Ovary (tissue), 9 donors: Measurements from ENCODE around the gene TLX3. TPM values are rescaled to one million over a fixed set of nuclear protein-coding genes. Genes with fewer than 3 reads are reported as not detected.

Source experiments
- DNase-seq, 5 donors: peaks; one replicate each; pipeline ENCODE4 v3.0.0-alpha.2; 2019 to 2020
- H3K27ac ChIP-seq, 2 donors: fragments of 200-600 bp; one replicate each; pipeline versions ENCODE4 v1.5.1 to v1.8.0; 2019 to 2022
- H3K27me3 ChIP-seq: fragments of 200-600 bp; one replicate; pipeline ENCODE4 v1.8.0; 2022
- H3K36me3 ChIP-seq: fragments of 200-600 bp; sonication (generic); one replicate; pipeline ENCODE4 v1.5.1; 2019
- H3K4me1 ChIP-seq: one replicate; pipeline ENCODE4 v1.8.1; 2013; ENCODE audit warnings: mild to moderate bottlenecking, moderate library complexity; ENCODE audit not compliant: insufficient read depth
- H3K4me3 ChIP-seq: fragments of 200-600 bp; sonication (generic); one replicate; pipeline ENCODE4 v1.5.1; 2017
- H3K9me3 ChIP-seq, 2 donors: fragments of 200-600 bp in 1 of 2; sonication (generic) in 1 of 2; one replicate each; pipeline versions ENCODE4 v1.5.1 to v1.8.1; 2013 to 2019; ENCODE audit warnings: mild to moderate bottlenecking in 1 of 2, moderate library complexity in 1 of 2
- EP300 ChIP-seq: sonication (generic); formaldehyde crosslinking; IDR thresholded peaks from one replicate; pipeline ENCODE4 v1.6.1; 2017; ENCODE audit warnings: antibody characterized with exemption
- POLR2A ChIP-seq: fragments of 450-650 bp; IDR thresholded peaks from one replicate; pipeline ENCODE4 v1.6.1; 2017; ENCODE audit warnings: antibody characterized with exemption, mild to moderate bottlenecking, moderate library complexity
- WGBS, 3 donors: extraction: QIAGEN DNeasy Blood & Tissue Kit in 1 of 3; methylation state at CpG; one replicate each; pipeline versions ENCODE4 v1.1.5 to v1.1.7; 2013 to 2017; 5-methylcytosine and 5-hydroxymethylcytosine counted together
- intact Hi-C, 4 donors: fragments of 100-400 bp; cut with DNase I; formaldehyde crosslinking; loops; one replicate each; pipeline versions ENCODE4 v1.11.0 to v1.15.1; 2022 to 2023
- polyA plus RNA-seq, 2 donors: library from polyadenylated mRNA; stranded (reverse); fragments of 200-250 nt in 1 of 2; fragments of 350-450 nt in 1 of 2; fragmentation: Illumina TruSeq in 1 of 2; extraction: RNeasy Lipid Tissue Mini Kit (QIAGEN cat#74804) in 1 of 2; gene quantifications; one replicate each; pipeline ENCODE4 v1.2.3, GENCODE V29; 2013 to 2014
- total RNA-seq, 7 donors: library from RNA; depleted of rRNA in 2 of 7; stranded (reverse); fragments of >200 nt in 2 of 7; fragmentation: NEBNext Ultra II Directional in 3 of 7; extraction: Animal tissue kit (Norgen Biotek cat#: 25700) in 3 of 7; gene quantifications; one replicate each; pipeline versions ENCODE4 v1.1.0 to v1.2.4, GENCODE V29; 2016 to 2023
- TF ChIP-seq, protein P1 (sequence below), 3 donors: fragments of 450-650 bp in 2 of 3; fragments of 200-600 bp in 1 of 3; IDR thresholded peaks; one replicate each; pipeline versions ENCODE4 v1.5.1 to v1.8.0; 2016 to 2022; ENCODE audit warnings: antibody characterized with exemption in 3 of 3, mild to moderate bottlenecking in 1 of 3
- donor health status: DM: no; HTN: no; CAD: no; lungs with moderate emphysema.
- donor health status: DM: no; HTN: no; CAD: no.
- donor health status: Bipolar disorder and iron deficiency.
- donor health status: DM: yes; HTN: yes; CAD: no.
- donor health status: DM: no; HTN: no; CAD: no.
- donor health status: DM: yes; HTN: yes; CAD: no.

The TLX3 gene
- total and polyA plus RNA-seq, 9 donors = 0.05 TPM; not detected in 8

DNA sequence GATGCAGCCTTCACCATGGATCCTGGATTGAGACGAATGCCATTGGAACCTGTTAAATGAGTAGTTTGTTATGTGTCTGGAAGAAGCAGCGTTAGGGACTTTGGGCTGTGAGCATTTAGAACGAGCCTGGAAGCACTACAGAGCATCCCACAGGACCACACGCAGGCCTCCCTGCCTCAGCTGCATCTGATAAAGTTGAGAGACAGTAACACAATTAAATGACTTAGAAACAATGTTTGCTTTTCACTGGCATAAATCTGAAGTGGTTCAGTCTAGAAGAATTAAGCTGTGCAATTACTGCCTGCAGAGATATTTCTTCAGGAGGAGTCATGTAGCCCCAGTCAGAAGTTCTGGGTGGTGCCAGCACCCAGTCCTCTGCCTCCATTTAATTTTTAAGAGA is 9.8 kb upstream of the TLX3 start:
- WGBS, 3 donors = 87 to 91% (median 89%) methylated on average over 4 of the region's 4 CpGs
- no peak for TF ChIP-seq POLR2A
- no peak for TF ChIP-seq EP300
- Histone ChIP-seq H3K9me3 (no peaks in the 10 kb centered on the region), H3K4me3 (no peak overlapping the region), H3K27me3 (no peaks in the 10 kb centered on the region), H3K4me1 (no peaks in the 10 kb centered on the region), H3K27ac (no peak overlapping the region), H3K36me3 (no peaks in the 10 kb centered on the region)
- intact Hi-C loops = no loop called here
- no peak for DNase-seq

DNA sequence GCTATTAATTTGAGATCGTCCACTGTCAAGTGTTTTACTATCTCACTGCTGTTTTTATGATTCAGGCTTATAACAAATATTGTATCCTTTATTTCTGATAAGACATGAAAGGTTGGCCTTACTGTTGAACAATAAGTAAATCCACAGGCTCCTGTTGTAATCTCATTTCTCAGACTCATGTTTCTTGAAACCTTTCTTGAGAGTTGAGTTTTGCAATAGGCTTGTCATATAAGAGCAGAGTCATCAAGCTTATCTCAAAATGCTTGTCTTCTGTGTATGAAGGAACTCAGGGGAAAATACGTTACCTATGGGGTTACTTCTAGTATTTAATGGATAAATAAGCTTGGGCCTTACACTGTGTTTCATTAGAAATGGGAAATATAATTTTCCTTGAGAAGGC is 9.2 kb upstream of the TLX3 start:
- H3K4me3 ChIP-seq = no peak overlapping the region
- intact Hi-C loops = no loop called here
- no peaks in the 10 kb centered on the region for H3K27me3 ChIP-seq
- TF ChIP-seq POLR2A = no peak
- no peak for TF ChIP-seq EP300
- TF ChIP-seq, protein P1, sequence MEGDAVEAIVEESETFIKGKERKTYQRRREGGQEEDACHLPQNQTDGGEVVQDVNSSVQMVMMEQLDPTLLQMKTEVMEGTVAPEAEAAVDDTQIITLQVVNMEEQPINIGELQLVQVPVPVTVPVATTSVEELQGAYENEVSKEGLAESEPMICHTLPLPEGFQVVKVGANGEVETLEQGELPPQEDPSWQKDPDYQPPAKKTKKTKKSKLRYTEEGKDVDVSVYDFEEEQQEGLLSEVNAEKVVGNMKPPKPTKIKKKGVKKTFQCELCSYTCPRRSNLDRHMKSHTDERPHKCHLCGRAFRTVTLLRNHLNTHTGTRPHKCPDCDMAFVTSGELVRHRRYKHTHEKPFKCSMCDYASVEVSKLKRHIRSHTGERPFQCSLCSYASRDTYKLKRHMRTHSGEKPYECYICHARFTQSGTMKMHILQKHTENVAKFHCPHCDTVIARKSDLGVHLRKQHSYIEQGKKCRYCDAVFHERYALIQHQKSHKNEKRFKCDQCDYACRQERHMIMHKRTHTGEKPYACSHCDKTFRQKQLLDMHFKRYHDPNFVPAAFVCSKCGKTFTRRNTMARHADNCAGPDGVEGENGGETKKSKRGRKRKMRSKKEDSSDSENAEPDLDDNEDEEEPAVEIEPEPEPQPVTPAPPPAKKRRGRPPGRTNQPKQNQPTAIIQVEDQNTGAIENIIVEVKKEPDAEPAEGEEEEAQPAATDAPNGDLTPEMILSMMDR (IDR thresholded peaks at IDR 0.05) = no peak
- H3K4me1 ChIP-seq = no peaks in the 10 kb centered on the region
- no peaks in the 10 kb centered on the region for H3K36me3 ChIP-seq
- DNase-seq = no peak
- WGBS, 3 donors = 95 to 98% (median 96%) methylated on average over 2 of the region's 2 CpGs
- no peak overlapping the region for H3K27ac ChIP-seq
- no peaks in the 10 kb centered on the region for H3K9me3 ChIP-seq

DNA sequence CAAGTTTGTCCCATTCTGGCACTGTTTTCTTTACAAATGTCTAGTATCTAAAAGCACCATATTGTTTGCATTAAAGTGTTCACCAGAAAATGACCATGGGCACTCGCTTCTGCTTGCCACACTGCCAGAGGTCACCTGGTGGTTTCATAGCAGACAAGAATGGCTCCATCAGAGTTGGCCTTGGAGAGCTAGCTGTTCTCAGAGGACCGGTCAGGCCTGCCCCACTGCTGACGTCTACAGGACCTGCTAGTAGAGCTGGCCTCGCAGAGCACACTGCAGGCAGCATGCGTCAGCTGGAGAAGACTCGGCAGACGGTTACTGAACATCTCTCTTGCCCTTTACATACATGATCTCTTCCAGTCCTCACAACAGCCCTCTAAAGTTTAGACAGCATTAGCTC is 8.7 kb upstream of the TLX3 start:
- no peaks in the 10 kb centered on the region for H3K9me3 ChIP-seq
- TF ChIP-seq POLR2A = no peak
- TF ChIP-seq, protein P1 (IDR thresholded peaks at IDR 0.05) = no peak
- no peak for TF ChIP-seq EP300
- H3K4me3 ChIP-seq = no peak overlapping the region
- no peaks in the 10 kb centered on the region for H3K36me3 ChIP-seq
- WGBS, 3 donors = 87 to 94% (median 89%) methylated on average over 7 of the region's 7 CpGs
- no peaks in the 10 kb centered on the region for H3K4me1 ChIP-seq
- H3K27ac ChIP-seq = no peak overlapping the region
- no peaks in the 10 kb centered on the region for H3K27me3 ChIP-seq
- no peak for DNase-seq
- intact Hi-C loops = no loop called here

DNA sequence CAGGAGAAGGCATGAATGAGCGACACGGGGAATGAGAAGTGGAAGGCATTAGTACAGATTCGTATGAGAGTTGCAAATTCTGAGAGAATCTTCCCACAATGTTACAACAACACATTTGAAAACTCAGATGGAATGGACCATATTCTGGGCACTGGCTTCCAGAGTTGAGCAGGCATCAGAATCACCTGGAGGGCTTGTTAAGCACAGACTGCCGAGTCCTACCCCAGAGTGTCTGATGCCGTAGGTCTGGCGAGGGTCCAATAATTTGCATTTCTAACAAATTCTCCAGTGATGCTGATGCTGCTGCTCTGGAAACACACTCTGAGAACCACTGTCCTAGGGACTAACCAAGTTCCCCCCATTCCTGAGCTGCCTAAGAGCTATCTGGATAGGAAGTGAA is 2.9 kb upstream of the TLX3 start:
- H3K27me3 ChIP-seq = no peaks in the 10 kb centered on the region
- no peaks in the 10 kb centered on the region for H3K4me1 ChIP-seq
- TF ChIP-seq POLR2A = no peak
- TF ChIP-seq EP300 = no peak
- TF ChIP-seq, protein P1 (IDR thresholded peaks at IDR 0.05) = no peak
- intact Hi-C loops = no loop called here
- H3K27ac ChIP-seq = no peak overlapping the region
- no peak overlapping the region for H3K4me3 ChIP-seq
- no peaks in the 10 kb centered on the region for H3K9me3 ChIP-seq
- DNase-seq = no peak
- no peaks in the 10 kb centered on the region for H3K36me3 ChIP-seq
- 21 to 39% (median 28%) methylated on average over 6 of the region's 6 CpGs for WGBS, 3 donors

DNA sequence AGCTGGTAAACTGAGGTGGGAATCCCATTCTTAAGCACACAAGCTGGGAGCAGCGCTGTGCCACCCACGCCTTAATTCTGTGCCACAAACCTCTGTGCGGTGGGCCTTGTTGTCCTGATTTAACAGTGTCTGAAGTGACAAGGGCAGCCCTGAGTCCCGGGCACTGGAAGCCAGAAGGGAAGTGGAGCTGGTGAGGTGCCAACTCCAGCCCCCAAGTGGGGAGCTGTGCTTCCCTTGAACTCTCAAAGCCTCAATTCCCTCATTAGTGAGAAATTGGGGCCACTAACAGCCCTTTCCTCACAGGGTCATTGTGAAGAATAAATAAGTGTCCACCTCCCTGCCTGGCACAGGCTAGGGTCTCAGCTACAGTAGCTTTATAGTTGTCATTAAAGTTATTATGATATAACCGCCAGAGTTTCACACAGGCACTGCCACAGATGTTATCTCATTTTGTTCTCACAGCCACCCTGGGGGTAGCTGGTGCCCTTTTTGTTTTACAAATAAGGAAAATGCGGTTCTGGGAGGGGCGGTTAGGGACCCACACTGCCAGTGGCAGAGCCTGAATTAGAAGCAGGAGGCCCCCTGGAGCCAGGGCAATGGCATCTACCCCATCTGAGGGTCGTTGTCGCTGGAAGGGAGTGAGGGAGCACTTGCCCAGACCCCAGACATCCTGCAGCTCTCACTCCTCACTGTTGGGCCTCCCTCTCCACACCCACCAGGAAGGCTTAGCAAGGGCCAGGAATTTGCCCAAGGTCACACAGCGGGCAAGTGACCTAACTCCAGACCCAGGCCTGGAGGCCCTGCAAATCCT is 2.1 kb upstream of the TLX3 start:
- WGBS, 3 donors = 22 to 28% (median 27%) methylated on average over 10 of the region's 10 CpGs
- no peak for DNase-seq
- no peaks in the 10 kb centered on the region for H3K27me3 ChIP-seq
- H3K4me3 ChIP-seq = no peak overlapping the region
- no peaks in the 10 kb centered on the region for H3K9me3 ChIP-seq
- TF ChIP-seq EP300 (no peak), POLR2A (no peak)
- TF ChIP-seq, protein P1 (IDR thresholded peaks at IDR 0.05) = no peak
- no peak overlapping the region for H3K27ac ChIP-seq
- no peaks in the 10 kb centered on the region for H3K36me3 ChIP-seq
- H3K4me1 ChIP-seq = no peaks in the 10 kb centered on the region
- intact Hi-C loops = no loop called here
